Stomach (tissue), 9 donors: Measurements from ENCODE around the gene KRT7. TPM values are rescaled to one million over a fixed set of nuclear protein-coding genes. Genes with fewer than 3 reads are reported as not detected.

Experiments
- DNase-seq, 2 donors: peaks; one replicate each; pipeline versions ENCODE4 v3.0.0 to v3.0.0-alpha.2; 2013 to 2019
- H3K27ac ChIP-seq, 5 donors: fragments of 200-600 bp in 4 of 5; sonication (generic) in 4 of 5; one replicate each; pipeline ENCODE4 v1.5.1; 2013 to 2019; ENCODE audit warnings: mild to moderate bottlenecking in 1 of 5, moderate library complexity in 1 of 5
- H3K27me3 ChIP-seq, 3 donors: fragments of 200-600 bp; sonication (generic); one replicate each; pipeline ENCODE4 v1.5.1; 2017 to 2019; ENCODE audit warnings: mixed run types in 1 of 3
- H3K36me3 ChIP-seq, 4 donors: fragments of 200-600 bp; sonication (generic); 1 replicate in 3 of 4; 2 replicates in 1 of 4; pipeline ENCODE4 v1.5.1; 2016 to 2019
- H3K4me1 ChIP-seq, 4 donors: fragments of 200-600 bp; sonication (generic); one replicate each; pipeline ENCODE4 v1.5.1; 2016 to 2019
- H3K4me3 ChIP-seq, 4 donors: fragments of 200-600 bp; sonication (generic) in 3 of 4; one replicate each; pipeline ENCODE4 v1.5.1; 2016 to 2019; ENCODE audit warnings: mild to moderate bottlenecking in 1 of 4
- H3K9me3 ChIP-seq, 4 donors: fragments of 200-600 bp; sonication (generic); one replicate each; pipeline ENCODE4 v1.5.1; 2016 to 2019
- CTCF ChIP-seq, 7 experiments: fragments of 450-650 bp in 4 of 7; fragments of 200-600 bp in 3 of 7; sonication (generic) in 3 of 7; IDR thresholded peaks; one replicate each; pipeline ENCODE4 v1.5.1; 2016 to 2019; ENCODE audit warnings: antibody characterized with exemption in 7 of 7, control low read depth in 2 of 7, mild to moderate bottlenecking in 1 of 7
- EP300 ChIP-seq: sonication (generic); formaldehyde crosslinking; IDR thresholded peaks from one replicate; pipeline ENCODE4 v1.6.1; 2017; ENCODE audit warnings: antibody characterized with exemption
- POLR2A ChIP-seq, 4 donors: fragments of 450-650 bp; IDR thresholded peaks; one replicate each; pipeline ENCODE4 v1.6.1; 2016; ENCODE audit warnings: antibody characterized with exemption in 4 of 4, control low read depth in 2 of 4, mild to moderate bottlenecking in 1 of 4, moderate library complexity in 1 of 4
- POLR2AphosphoS5 ChIP-seq, 3 donors: sonication (generic); formaldehyde crosslinking; IDR thresholded peaks; one replicate each; pipeline ENCODE4 v1.6.1; 2016; ENCODE audit warnings: antibody characterized with exemption in 3 of 3
- WGBS, 5 donors: extraction: QIAGEN DNeasy Blood & Tissue Kit in 3 of 5; methylation state at CpG; one replicate each; pipeline versions ENCODE4 v1.1.5 to v1.1.7; 2013 to 2018; 5-methylcytosine and 5-hydroxymethylcytosine counted together
- intact Hi-C: fragments of 100-400 bp; cut with DNase I; formaldehyde crosslinking; loops from one replicate; pipeline ENCODE4 v1.15.1; 2023; ENCODE audit warnings: low total_unique reads
- polyA plus RNA-seq, 3 donors: library from polyadenylated mRNA; stranded (reverse); fragments of 200-250 nt; gene quantifications; one replicate each; pipeline ENCODE4 v1.2.3, GENCODE V29; 2013
- total RNA-seq, 5 donors: library from RNA; depleted of rRNA; stranded (reverse); fragments of >200 nt; gene quantifications; one replicate each; pipeline versions ENCODE4 v1.1.0 to v1.2.3, GENCODE V29; 2014 to 2016
- donor health status: healthy with polysubstance abuse.
- donor health status: Bipolar disorder and iron deficiency.
- donor health status: healthy.

Gene KRT7
- total and polyA plus RNA-seq, 8 donors = 6.4 to 214 (median 117) TPM; not detected in 2

- H3K4me1 ChIP-seq = no peaks in the 10 kb centered on the region
- TF ChIP-seq EP300 (no peak), POLR2AphosphoS5 (IDR thresholded peaks at IDR 0.05) (no peak), POLR2A (IDR thresholded peaks at IDR 0.05) (no peak), CTCF (IDR thresholded peaks at IDR 0.05) (no peak)
- H3K4me3 ChIP-seq = no peak overlapping the region
- H3K36me3 ChIP-seq = no peaks in the 10 kb centered on the region
- H3K9me3 ChIP-seq = no peaks in the 10 kb centered on the region
- 85 to 97% (median 91%) methylated on average over 5 of the region's 5 CpGs for WGBS, 5 donors
- no peak overlapping the region for H3K27ac ChIP-seq
- DNase-seq = peak in 1 of 2 donors; percentile 4
- intact Hi-C loops = no loop called here
- peaks cover 0 to 25% (median 2%) of the 10 kb centered on the region in 3 donors for H3K27me3 ChIP-seq
These were observed 63.7 kb downstream of the KRT7 start for GRCh38 chr12:52296572-52297215.

Other genes with a start within 250 kb of the KRT7 start
- 10 to 100 TPM in 2 of 5 donors, 1 to 10 TPM in 2, not detected in 1; 2.7 to 61.3 (median 16.6) TPM for gene TAMALIN, start 226.3 kb upstream of the KRT7 start, total RNA-seq
- 10 to 100 TPM in 2 of 3 donors, 1 to 10 TPM in 1; 6.4 to 17.0 (median 16.3) TPM for gene TAMALIN, start 226.3 kb upstream of the KRT7 start, polyA plus RNA-seq
- gene NR4A1, start 181.8 kb upstream of the KRT7 start, total RNA-seq = 100 to 1,000 TPM in 3 of 5 donors, 10 to 100 TPM in 2; 29.4 to 384 (median 230) TPM
- gene NR4A1, start 181.8 kb upstream of the KRT7 start, polyA plus RNA-seq = 10 to 100 TPM; 41.3 to 65.5 (median 55.0) TPM
- gene ATG101, start 163.3 kb upstream of the KRT7 start, total RNA-seq = 100 to 1,000 TPM in 1 of 5 donors, 10 to 100 TPM in 3, 1 to 10 TPM in 1; 7.6 to 105 (median 36.5) TPM
- 10 to 100 TPM; 36.8 to 80.3 (median 67.1) TPM for gene ATG101, start 163.3 kb upstream of the KRT7 start, polyA plus RNA-seq
- 10 to 100 TPM in 1 of 5 donors, 1 to 10 TPM in 3, not detected in 1; 1.1 to 21.6 (median 6.8) TPM for gene SMIM41, start 153.5 kb upstream of the KRT7 start, total RNA-seq
- gene SMIM41, start 153.5 kb upstream of the KRT7 start, polyA plus RNA-seq = 10 to 100 TPM in 1 of 3 donors, 1 to 10 TPM in 2; 1.5 to 11.8 (median 6.5) TPM
- under 1 TPM in 3 of 5 donors, not detected in 2; 0.29 to 0.45 (median 0.37) TPM for gene KRT80, start 41.2 kb upstream of the KRT7 start, total RNA-seq
- 1 to 10 TPM in 2 of 3 donors, not detected in 1; 3.1 to 3.7 TPM for gene KRT80, start 41.2 kb upstream of the KRT7 start, polyA plus RNA-seq
- not detected for gene KRT86, start 41.4 kb downstream of the KRT7 start, total RNA-seq
- not detected for gene KRT86, start 41.4 kb downstream of the KRT7 start, polyA plus RNA-seq
- not detected for gene KRT81, start 58.3 kb downstream of the KRT7 start, total RNA-seq
- under 1 TPM in 1 of 3 donors, not detected in 2; 0.15 TPM for gene KRT81, start 58.3 kb downstream of the KRT7 start, polyA plus RNA-seq
- not detected for gene KRT83, start 88.2 kb downstream of the KRT7 start, total RNA-seq
- gene KRT83, start 88.2 kb downstream of the KRT7 start, polyA plus RNA-seq = not detected
- gene KRT85, start 134.2 kb downstream of the KRT7 start, total RNA-seq = not detected
- not detected for gene KRT85, start 134.2 kb downstream of the KRT7 start, polyA plus RNA-seq
- not detected for gene KRT84, start 152.4 kb downstream of the KRT7 start, total RNA-seq
- not detected for gene KRT84, start 152.4 kb downstream of the KRT7 start, polyA plus RNA-seq
- gene KRT82, start 173.1 kb downstream of the KRT7 start, total RNA-seq = not detected
- not detected for gene KRT82, start 173.1 kb downstream of the KRT7 start, polyA plus RNA-seq
- not detected for gene KRT75, start 201.1 kb downstream of the KRT7 start, total RNA-seq
- gene KRT75, start 201.1 kb downstream of the KRT7 start, polyA plus RNA-seq = not detected
- under 1 TPM in 1 of 5 donors, not detected in 4; 0.55 TPM for gene KRT6B, start 218.9 kb downstream of the KRT7 start, total RNA-seq
- 1 to 10 TPM in 1 of 3 donors, under 1 TPM in 1, not detected in 1; 0.46 to 9.2 TPM for gene KRT6B, start 218.9 kb downstream of the KRT7 start, polyA plus RNA-seq
- gene KRT6C, start 240.6 kb downstream of the KRT7 start, total RNA-seq = under 1 TPM in 1 of 5 donors, not detected in 4; 0.43 TPM
- 10 to 100 TPM in 1 of 3 donors, under 1 TPM in 1, not detected in 1; 0.31 to 12.4 TPM for gene KRT6C, start 240.6 kb downstream of the KRT7 start, polyA plus RNA-seq